Left hindlimb (tissue), 1 donor: ENCODE data around the gene IRF5.

Source experiments
- DNase-seq: peaks from one replicate; pipeline ENCODE4 v3.0.0-alpha.2; 2018

IRF5 gene, protein sequence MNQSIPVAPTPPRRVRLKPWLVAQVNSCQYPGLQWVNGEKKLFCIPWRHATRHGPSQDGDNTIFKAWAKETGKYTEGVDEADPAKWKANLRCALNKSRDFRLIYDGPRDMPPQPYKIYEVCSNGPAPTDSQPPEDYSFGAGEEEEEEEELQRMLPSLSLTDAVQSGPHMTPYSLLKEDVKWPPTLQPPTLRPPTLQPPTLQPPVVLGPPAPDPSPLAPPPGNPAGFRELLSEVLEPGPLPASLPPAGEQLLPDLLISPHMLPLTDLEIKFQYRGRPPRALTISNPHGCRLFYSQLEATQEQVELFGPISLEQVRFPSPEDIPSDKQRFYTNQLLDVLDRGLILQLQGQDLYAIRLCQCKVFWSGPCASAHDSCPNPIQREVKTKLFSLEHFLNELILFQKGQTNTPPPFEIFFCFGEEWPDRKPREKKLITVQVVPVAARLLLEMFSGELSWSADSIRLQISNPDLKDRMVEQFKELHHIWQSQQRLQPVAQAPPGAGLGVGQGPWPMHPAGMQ

DNA sequence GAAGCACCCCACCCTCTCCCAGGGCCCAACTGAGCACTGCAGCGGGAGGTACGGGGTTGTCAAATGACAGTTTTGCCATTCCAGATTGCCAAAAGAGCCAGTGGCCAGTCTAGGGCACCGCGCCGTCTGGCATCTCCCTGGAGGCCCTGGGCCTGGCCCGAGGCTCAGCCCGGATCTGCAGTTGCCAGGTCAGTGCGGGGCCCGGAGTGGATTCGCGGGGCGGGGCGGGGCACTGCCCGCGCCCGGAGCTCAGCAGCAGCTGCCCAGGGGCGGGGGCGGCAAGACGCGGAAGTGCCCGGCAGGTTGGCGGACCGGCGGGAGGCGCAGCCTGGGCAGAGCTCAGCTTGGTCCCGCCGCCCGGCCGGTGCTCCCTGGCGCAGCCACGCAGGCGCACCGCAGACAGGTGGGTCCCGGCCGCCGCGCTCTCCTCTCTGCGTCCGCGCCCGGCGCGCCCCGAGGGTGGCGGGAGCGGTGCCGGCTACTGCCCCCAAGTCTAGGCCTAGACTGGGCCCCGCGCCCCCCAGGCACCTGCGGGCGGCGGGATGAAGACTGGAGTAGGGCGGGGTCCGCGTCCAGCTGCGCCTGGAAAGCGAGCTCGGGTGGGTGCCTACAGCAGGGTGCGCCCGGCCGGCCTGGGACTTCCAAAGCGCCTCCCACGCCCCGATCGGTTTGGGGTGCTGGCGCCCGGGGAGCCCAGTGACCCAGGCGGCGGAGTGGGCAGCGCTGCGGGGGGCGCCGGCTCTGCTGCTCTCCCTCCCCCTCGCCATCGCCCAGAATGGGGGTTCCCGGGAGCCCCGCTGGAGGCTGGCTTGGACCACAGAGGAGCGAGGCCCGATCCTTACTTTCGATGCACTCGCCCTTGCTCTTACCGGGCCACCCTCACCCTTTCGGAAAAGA is at the start of gene IRF5:
Gene IRF5 (plus strand): TSS at position 281 of the 897 bp plus-strand sequence. CDS start 4,155 bp downstream, outside the sequence.
- DNase-seq = no peak

DNA sequence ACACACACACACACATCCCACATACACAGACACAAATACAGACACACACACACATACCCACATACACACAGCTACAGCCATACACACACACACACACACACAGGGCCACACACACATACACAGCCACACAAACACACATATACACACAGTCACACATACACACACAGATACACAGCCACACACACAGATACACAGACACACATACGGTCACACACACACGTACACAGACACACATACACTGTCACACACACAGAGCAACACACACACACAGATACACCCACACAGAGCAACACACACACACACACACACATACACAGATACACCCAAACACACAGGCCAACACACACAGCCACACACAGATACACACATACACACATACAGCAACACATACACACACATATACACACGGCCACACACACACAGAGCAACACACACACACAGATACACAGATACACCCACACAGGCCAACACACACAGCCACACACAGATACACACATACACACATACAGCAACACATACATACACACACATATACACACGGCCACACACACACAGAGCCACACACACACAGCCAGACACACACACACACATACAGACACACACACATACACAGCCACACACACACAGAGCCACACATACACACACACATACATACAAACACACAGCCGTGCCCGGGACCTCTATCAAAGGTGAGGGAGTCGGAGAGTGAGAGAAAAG is 49.5 kb upstream of the IRF5 start:
- no peak for DNase-seq

DNA sequence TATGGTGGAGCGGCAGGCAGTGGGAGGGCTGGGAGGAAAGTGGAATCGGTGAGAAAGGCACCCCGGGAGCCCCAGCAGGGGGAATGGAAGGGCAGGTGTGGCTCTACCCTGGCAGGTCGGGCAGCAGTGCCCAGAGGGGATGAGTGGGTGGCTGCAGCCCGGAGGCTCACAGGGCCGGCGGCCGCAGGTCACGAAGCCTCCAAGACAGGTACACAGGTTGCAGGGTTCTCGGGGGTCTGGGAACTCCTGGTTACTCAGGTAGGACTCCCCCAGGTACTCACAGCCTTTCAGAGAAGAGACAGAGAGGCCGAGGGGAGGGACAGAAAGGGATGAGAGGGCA is 49.0 kb upstream of the IRF5 start:
- DNase-seq = no peak

DNA sequence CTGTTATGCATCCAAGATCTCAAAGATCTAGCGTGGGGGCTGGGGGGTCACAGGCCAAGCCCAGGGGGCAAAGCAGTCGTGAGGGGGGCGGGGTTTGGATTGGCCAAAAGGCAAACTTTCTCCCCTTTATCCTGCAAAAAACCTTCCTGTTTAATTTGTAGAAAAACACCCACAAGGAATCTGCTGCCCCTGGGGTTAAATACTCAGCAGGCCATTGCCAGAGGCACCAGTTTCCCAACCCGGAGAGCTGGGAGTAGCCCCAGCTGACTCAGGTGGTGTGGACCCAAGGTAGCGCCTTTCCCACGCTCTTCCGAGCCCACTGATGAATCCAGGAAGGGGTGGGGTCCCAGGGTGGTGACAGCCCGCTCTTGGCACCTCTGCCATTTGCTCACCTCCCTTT is 48.6 kb upstream of the IRF5 start:
- no peak for DNase-seq

DNA sequence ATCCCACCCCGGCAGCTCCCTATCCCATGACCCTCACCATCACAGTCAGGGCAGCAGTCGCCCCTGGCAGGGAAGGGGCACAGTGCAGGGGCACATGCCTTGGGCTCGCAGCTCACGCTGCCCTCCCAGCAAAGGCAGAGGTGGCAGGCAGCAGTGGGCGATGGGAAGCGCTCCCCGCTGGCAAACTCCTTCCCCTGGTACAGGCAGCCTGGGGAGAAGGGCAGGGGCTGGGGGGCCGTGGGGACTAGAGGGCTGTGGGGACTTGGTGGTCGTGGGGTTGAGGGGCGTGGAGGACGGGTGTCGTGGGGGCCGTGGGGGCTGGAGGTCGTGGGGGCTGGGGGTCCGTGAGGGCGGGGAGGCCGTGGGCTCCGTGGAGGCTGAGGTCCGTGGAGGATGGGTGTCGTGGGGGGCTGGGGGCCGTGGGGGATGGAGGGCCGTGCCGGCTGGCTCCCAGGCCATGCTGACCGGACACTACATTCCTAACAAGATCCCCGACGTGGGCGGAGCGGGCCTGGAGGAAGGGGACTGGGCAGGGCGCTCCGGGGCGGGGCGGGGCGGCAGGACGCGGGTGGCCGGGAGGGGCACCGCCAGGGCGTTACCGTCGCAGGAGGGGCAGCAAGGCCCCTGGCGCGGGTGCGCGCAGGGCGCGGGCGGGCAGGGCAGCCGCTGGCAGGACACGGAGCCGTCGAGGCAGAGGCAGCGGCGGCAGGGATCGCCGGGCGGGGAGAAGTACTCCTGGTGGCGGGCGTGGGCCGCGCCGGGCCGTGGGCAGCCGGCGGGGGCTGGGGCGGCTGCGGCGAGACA is 47.2 kb upstream of the IRF5 start:
- DNase-seq = peak; percentile 38

DNA sequence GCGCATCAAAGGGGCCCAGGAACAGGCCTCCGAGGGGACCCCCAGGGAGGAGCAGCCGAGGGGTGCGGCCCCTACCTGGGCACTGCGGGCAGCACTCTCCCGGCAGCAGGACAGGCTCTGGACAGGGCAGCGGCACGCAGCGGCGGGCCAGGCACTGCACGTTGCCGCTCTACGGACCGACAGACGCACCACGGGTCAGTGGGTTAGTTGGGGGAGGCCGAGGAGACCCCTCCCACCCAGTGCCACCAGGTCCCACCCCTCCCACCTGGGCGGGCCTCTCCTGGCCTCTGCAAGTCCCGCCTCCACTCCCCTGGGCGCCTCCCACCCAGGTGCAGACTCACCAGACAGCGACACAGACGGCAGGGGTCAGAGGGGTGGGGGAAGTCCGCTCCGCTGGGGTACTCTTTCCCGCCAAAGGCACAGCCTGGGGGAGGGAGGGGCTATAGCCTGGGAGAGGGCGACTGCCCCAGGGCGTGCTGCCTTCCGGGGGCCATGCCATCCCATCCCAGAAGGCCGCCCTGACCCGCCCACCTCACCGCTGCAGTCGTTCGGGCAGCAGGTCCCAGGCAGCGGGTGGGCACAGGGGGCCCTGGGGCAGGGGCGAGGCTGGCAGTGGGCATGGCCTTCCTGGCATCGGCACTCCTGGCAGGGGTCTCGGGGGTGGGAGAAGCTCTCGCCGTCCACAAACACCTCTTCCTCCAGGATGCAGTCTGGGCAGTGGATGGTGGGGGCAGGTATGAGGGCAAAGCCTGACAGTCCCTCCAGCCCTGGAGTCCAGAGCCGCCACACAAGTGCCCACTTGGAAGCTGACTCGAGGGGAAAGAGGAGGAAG is 46.4 kb upstream of the IRF5 start:
- DNase-seq = peak; percentile 34

DNA sequence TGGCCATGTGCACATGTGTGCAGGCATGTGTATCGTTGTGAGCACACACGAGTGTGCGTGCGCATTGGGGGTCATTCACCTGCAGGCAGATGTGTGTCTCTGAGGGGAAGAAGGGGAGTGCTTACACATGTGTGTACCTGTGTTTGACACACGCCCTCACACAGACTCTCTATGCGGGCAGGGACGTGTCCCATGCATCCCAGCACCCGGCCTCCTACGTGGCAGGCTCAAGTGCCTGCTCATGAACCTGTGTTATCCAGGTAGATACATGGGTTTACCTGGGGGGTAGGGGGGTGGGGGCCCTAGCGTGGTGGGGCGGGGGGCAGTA is 45.8 kb upstream of the IRF5 start:
- DNase-seq = no peak

DNA sequence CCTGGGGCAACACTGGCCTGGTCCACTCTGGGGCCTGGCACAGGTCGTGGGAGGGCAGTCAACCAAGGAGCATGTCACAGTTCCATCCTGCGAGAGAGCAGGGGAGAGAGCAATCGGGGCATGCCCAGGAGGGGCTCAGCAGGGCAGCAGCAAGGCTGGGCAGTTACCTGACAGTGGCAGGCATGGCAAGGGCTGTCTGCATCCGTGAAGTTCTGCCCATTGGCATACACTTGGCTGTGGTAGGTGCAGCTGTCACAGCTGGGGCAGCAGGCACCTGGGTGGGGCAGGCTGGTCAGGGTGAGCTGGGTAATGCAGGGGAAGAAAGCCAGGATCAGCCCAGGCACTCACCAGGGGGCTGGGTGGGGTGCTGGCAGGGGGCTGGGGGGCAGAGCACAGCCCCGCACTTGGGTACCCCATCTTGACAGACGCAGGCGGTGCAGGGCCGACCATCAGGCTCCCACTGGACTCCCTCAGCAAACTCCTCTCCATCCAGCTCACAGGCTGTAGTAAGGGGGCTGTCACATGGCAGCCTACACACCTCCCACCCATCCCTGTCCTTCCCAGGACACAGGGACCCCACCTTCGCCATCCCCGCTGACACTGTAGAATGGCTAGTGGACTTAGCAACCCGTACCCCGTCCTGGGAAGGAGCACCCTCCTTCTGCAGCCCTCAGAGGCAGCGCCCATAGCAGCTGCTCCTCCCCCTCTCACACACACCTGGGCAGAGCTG is 45.0 kb upstream of the IRF5 start:
- peak; percentile 28 for DNase-seq

DNA sequence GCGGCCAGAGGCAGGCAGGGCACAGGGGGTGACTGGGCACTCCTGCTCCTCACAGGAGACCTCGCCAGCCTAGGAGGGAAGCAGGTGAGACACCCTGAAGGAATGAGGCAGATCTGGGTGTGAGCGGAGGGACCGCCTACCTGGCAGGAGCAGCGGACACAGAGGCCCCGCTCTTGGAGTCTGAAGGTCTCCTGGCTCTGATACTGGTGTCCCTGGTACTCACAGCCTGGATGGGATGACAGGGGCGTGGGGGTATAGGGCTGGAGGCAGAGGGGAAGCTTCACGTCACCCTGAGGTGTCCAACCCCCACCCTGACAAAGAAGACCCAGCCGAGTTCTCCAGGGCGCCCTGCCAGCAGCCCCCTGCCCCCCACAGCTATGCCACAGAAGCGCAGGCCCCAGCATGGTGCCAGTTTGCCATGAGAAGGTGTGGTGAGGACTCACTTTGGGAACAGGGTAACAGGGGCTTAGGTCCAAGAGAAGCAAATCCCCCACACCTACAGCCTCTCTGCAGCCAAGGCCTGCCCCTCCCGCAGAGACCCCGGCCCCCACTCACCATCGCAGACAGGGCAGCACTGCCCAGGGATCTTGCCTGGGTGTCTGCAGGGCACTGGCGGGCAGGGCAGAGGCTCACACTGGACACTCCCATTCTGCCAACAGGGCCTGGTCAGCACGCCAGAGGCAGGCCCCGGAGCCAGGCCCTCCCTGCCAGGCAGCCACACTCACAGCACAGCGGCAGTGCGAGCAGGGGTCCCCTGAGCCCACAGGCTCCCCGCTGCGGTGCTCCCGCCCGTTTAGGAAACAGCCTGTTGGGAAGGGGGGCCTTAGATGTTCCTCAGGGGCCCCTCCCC is 44.3 kb upstream of the IRF5 start:
- DNase-seq = peak; percentile 15

DNA sequence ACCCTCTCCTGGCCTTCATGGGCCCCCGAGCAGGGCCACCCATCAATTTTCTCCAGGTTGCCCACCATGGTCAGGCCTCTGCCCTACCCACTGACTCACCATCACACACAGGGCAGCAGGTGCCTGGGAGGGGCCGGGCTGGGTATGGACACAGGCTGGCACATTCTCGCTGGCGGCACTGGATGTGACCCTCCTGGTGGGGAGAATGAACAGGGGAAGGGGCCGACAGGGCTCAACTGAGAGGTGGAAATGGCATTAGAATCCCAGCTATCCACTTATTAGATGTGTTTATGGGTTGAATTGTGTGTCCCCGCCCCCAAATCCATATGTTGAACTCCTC is 43.7 kb upstream of the IRF5 start:
- DNase-seq = no peak

DNA sequence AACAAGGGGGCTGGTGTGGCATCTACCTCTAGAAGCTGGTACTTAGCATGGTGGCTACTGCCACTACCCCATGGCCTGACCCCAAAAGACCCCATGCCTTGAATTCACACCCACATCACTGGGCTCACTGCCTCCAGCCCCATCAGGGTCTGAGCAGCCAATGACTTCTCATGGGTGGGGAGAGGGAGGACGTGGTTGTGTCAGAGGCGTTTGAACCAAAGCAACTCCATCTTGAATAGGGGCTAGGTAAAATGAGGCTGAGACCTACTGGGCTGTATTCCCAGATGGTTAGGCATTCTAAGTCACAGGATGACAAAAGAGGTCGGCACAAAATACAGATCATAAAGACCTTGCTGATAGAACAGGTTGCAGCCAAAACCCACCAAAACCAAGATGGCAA is 42.4 kb upstream of the IRF5 start:
- no peak for DNase-seq

DNA sequence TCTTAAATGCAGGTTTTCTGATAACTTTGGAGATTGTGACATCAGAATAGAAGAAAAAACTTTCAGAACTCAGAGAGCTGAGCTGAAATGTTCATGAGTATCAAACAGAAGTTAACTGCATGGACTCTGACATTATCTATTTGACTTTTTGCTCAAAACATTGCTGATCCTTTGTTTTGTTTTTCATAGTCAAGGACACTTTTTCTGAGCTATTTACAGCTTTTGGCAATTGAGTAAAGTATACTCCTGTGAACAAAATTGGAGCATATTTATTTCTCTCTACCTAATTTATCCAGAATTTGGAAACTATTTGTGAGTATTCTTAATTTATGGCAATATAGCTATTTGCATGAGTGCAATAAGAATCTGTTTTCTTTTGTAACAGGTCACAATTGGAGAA is 38.3 kb upstream of the IRF5 start:
- DNase-seq = no peak

DNA sequence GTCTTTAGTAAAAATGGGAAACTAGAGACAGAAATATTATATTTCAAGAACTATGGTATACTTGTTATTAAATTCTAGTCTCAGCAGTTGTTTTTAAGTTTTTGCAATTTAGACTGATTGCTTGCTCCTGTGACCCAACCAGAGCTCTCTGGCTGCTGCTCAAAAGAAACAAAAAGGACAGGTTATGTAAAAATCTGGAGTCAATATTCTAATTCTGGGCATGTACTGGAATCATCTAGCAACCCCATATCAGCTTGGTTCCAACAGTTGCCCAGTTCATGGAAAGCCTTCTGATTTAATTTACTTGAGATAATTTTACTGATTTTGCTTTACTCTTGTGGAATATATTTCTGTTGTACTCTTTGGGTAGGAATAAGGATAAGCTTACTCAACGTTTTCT is 37.5 kb upstream of the IRF5 start:
- DNase-seq = no peak

DNA sequence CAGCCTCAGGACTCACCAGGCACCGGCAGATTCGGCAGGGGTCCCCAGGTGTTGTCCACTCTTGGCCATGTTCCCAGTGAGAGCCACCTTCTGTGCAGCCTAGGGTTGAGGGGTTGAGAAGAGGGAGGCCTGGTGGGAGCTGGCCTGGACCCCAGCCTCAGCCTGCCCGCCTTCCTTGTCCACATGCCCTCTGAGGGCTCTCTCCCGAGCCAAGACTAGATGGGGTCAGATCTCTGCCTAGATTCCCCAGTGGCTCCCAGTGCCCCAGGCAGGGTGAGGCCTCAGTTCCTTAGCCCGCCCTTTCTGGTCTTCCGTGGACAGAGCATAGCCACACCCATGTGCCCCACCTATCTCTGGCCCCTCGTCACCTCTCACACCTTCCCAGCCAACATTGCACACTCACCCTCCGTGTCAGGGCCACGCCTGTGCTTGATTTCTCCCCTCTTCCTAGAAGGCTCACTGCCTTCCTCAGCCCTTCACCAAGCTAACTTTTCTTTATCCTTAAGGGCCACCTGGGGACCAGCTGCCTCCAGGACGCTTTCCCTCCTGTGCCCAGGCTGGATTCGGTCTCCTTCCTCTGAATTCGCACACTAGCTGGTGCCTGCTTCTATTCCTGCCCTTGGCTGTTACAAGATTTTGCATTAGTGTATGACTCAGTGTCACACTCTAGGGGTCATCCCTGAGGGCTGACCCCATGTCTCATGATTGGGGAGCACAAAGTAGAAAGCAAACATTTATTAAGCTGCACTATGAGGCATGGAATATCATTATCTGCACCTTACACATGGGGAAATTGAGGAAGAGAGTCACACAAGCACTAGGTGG is 34.8 kb upstream of the IRF5 start:
- DNase-seq = no peak

DNA sequence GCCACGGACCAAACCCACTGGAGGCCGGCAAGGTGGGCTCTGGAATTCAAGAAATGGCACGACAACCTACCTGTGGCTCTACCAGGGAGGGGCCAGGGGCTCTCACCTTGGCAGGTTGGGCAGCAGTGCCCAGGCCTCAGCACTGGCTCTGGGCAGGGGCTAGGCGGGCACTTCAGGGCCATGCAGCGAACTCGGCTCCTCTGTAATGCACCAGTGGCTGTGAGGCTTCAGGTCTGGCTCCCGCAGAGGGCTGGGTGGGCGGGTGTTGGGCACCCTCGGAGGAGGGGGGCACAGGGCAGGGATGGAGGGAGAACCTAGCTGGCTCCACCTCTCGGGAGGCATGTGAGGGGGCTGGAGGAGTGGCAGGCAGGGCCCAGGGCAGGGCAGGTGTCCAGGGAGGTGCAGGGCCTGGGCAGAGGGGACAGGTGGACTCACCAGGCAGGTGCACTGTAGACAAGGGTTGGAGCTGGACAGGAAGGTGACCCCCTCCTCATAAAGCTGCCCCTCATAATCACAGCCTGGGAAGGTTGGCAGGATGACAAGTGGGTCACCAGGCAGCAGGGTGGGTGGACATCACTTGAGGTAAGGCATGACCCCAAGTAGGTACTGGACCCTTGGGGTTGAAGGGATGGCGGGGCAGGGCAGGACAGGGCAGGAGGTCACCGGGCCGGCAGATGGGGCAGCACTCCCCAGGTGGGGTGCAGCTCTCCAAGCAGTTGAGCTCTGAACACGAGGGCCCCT is 33.9 kb upstream of the IRF5 start:
- DNase-seq = no peak

DNA sequence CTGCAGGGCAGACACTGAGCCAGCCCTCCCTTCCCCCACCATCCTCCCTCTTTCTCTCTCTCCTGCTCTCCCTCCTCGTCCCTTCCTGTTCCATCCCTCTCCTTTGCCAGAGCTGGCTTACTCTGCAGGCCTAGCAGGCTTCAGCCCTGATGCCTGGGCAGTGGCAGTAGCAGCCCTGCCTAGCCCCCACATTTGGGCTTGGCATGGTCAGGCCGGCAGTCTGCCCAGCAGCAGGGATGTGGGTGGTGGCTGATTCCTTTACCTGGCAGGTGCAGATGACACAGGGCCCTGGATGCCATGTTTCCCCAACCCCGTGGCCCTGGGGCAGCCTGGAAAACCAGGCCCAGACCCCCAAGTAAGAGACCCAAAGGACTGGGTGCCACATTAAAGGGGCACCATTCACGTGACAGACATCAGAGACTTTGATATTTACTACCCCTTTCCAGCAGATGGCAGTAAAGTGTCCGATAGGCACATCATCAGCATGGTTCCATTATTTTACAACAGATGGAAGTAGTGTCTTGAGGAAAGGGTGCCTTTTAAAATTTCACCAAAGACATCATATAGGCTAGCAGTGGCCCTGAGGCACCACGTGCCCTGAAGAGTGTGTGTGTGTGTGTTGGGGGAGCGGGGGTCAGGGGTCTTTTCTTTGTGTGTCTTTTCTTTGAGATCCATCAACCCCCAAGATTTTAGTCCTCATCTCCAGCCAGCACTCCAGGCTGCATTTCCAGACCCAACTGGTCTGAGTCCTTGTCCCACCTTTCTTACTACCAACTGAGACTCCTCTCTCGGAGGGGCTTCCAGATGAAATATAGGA is 33.1 kb upstream of the IRF5 start:
- DNase-seq = no peak

DNA sequence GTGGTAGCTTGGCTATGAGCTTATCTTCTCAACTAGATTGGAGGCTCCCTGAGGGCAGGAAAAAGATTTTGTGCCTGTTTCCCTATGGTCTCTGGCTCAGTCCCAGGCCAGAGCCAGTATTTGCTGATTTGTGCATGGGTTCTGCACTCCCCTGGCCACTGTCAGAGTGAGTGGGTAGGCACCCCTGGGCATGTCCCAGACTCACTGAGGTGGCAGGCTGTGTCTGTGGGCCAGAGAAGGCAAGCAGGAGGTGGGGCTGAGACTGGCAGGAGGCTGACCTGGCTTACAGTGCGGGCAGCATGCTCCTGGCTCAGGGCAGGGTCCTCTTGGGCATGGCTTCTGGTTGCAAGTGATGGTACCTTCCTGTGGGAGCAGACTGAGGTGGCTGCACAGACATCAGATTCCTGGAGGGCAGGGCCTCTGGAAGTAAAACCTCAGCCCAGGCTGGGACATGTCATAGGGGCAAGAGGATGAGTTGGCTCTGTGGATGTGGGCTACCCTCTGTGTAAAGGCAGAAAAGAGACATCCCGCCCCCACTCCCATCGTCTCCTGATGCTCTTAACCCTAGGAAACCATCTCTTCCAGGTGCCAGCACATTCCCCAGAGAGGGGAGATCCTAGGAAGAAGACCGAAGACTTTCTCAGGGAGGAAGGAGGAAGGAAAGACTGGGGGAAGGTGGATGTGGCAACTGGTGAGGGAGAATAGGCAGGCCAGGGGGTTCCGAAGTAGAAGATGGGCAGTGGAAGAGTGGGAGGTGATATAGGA is 31.5 kb upstream of the IRF5 start:
- DNase-seq = no peak
